CD14-positive monocyte (primary cell): Measurements from ENCODE around the gene TMEM200B. TPM values are rescaled to one million over a fixed set of nuclear protein-coding genes. Genes with fewer than 3 reads are reported as not detected.

Experiments
- DNase-seq, 3 donors: peaks; one replicate each; pipeline ENCODE4 v3.0.0-alpha.2; 2011 to 2022
- H2AFZ ChIP-seq: 2 replicates; pipeline ENCODE4 v1.6.0; 2012; ENCODE audit warnings: mild to moderate bottlenecking, low read depth, low read length, inconsistent platforms; ENCODE audit not compliant: insufficient read depth, poor library complexity, severe bottlenecking
- H3K27ac ChIP-seq, 2 donors: 1 replicate in 1 of 2; 2 replicates in 1 of 2; pipeline ENCODE4 v1.5.1; 2012 to 2013; ENCODE audit warnings: low read length in 2 of 2, control low read depth in 1 of 2, inconsistent platforms in 1 of 2, low read depth in 1 of 2, mild to moderate bottlenecking in 1 of 2
- H3K27me3 ChIP-seq, 2 donors: one replicate each; pipeline versions ENCODE4 v1.6.0 to v1.6.1; 2011 to 2013; ENCODE audit warnings: low read length in 2 of 2; ENCODE audit not compliant: control insufficient read depth in 2 of 2, insufficient read depth in 2 of 2
- H3K36me3 ChIP-seq, 2 donors: replicated peaks in 1 of 2; 1 replicate in 1 of 2; 2 replicates in 1 of 2; pipeline versions ENCODE4 v1.5.1 to v1.6.1; 2012 to 2013; ENCODE audit warnings: low read length in 2 of 2, control low read depth in 1 of 2, inconsistent platforms in 1 of 2, mild to moderate bottlenecking in 1 of 2; ENCODE audit not compliant: insufficient read depth in 2 of 2, control insufficient read depth in 1 of 2
- H3K4me1 ChIP-seq, 2 donors: 1 replicate in 1 of 2; 2 replicates in 1 of 2; pipeline versions ENCODE4 v1.5.1 to v1.6.1; 2012 to 2013; ENCODE audit warnings: low read length in 2 of 2, control low read depth in 1 of 2, inconsistent platforms in 1 of 2, mild to moderate bottlenecking in 1 of 2, moderate library complexity in 1 of 2; ENCODE audit not compliant: insufficient read depth in 2 of 2, control insufficient read depth in 1 of 2
- H3K4me2 ChIP-seq: replicated peaks from 2 replicates; pipeline ENCODE3; 2012; ENCODE audit warnings: low read length, moderate library complexity, mild to moderate bottlenecking; ENCODE audit not compliant: poor library complexity, severe bottlenecking; ENCODE audit errors: extremely low read depth
- H3K4me3 ChIP-seq, 3 experiments: fragments of 200-600 bp in 1 of 3; sonication (generic) in 1 of 3; replicated peaks in 1 of 3; 1 replicate in 2 of 3; 2 replicates in 1 of 3; pipeline ENCODE4 v1.5.1; 2011 to 2013; ENCODE audit warnings: low read length in 3 of 3, mild to moderate bottlenecking in 3 of 3, control low read depth in 2 of 3, low read depth in 2 of 3, inconsistent platforms in 1 of 3, moderate library complexity in 1 of 3
- H3K79me2 ChIP-seq: 2 replicates; pipeline ENCODE4 v1.6.0; 2012; ENCODE audit warnings: mild to moderate bottlenecking, control low read depth, inconsistent platforms, low read length, moderate library complexity; ENCODE audit not compliant: insufficient read depth
- H3K9ac ChIP-seq: 2 replicates; pipeline ENCODE4 v1.6.0; 2017; ENCODE audit warnings: low read length, mild to moderate bottlenecking; ENCODE audit not compliant: insufficient read depth, poor library complexity, severe bottlenecking
- H3K9me3 ChIP-seq, 2 donors: replicated peaks in 1 of 2; 1 replicate in 1 of 2; 2 replicates in 1 of 2; pipeline versions ENCODE4 v1.5.1 to v1.6.1; 2012 to 2013; ENCODE audit warnings: low read length in 2 of 2, control low read depth in 1 of 2; ENCODE audit not compliant: control insufficient read depth in 1 of 2, insufficient read depth in 1 of 2
- H4K20me1 ChIP-seq: 2 replicates; pipeline ENCODE4 v1.6.0; 2012; ENCODE audit warnings: mild to moderate bottlenecking, low read length, control low read depth, moderate library complexity; ENCODE audit not compliant: insufficient read depth
- H3K27ac Mint-ChIP-seq, 7 donors: one replicate each; pipeline ENCODE4 v1.8.0; 2020; ENCODE audit warnings: mild to moderate bottlenecking in 7 of 7, mixed read lengths in 7 of 7, moderate library complexity in 6 of 7, inconsistent platforms in 2 of 7
- H3K27me3 Mint-ChIP-seq, 3 donors: one replicate each; pipeline ENCODE4 v1.8.0; 2021 to 2022; ENCODE audit warnings: low read depth in 3 of 3, mild to moderate bottlenecking in 3 of 3, mixed read lengths in 3 of 3, moderate library complexity in 3 of 3, inconsistent platforms in 1 of 3
- H3K36me3 Mint-ChIP-seq, 2 donors: one replicate each; pipeline ENCODE4 v1.8.0; 2020; ENCODE audit warnings: mixed read lengths in 2 of 2, inconsistent platforms in 1 of 2, mild to moderate bottlenecking in 1 of 2
- H3K4me1 Mint-ChIP-seq: one replicate; pipeline ENCODE4 v1.8.0; 2020; ENCODE audit warnings: mild to moderate bottlenecking, mixed read lengths
- H3K4me3 Mint-ChIP-seq, 2 donors: one replicate each; pipeline ENCODE4 v1.8.0; 2020; ENCODE audit warnings: mild to moderate bottlenecking in 2 of 2, mixed read lengths in 2 of 2, moderate library complexity in 1 of 2
- H3K9me3 Mint-ChIP-seq, 7 donors: one replicate each; pipeline ENCODE4 v1.8.0; 2020 to 2022; ENCODE audit warnings: mixed read lengths in 7 of 7, mild to moderate bottlenecking in 6 of 7, moderate library complexity in 6 of 7, inconsistent platforms in 2 of 7
- CTCF ChIP-seq: fragments of 200-600 bp; IDR thresholded peaks from one replicate; pipeline ENCODE4 v1.8.0; 2022; ENCODE audit warnings: antibody characterized with exemption, mild to moderate bottlenecking
- WGBS: methylation state at CpG from one replicate; pipeline ENCODE4 v1.1.5; 2013; ENCODE audit warnings: missing lambda C conversion rate; ENCODE audit not compliant: insufficient coverage; 5-methylcytosine and 5-hydroxymethylcytosine counted together
- intact Hi-C, 2 donors: fragments of 100-400 bp; cut with micrococcal nuclease; formaldehyde crosslinking; loops; one replicate each; pipeline versions ENCODE4 v1.15.0 to v1.15.1; 2023
- polyA plus RNA-seq, 3 donors: library from polyadenylated mRNA; depleted of rRNA in 1 of 3; unstranded in 2 of 3; stranded (reverse) in 1 of 3; fragments of 300-500 nt in 2 of 3; fragments of >200 nt in 1 of 3; fragmentation: Illumina TruSeq in 2 of 3; gene quantifications; 1 replicate in 2 of 3; 2 replicates in 1 of 3; pipeline ENCODE4 v1.2.3, GENCODE V29; 2012 to 2021

Gene TMEM200B
- polyA plus RNA-seq, 3 donors: not detected

GRCh38 chr1:29123053-29123886 is 433 bp downstream of the TMEM200B start:
- Histone ChIP-seq H3K9ac (peak overlapping the region; percentile 15), H3K9me3 (peaks cover 0 to 12% of the 10 kb centered on the region in 2 donors), H2AFZ (peak overlapping the region; percentile 21), H4K20me1 (peaks cover 6% of the 10 kb centered on the region), H3K79me2 (no peaks in the 10 kb centered on the region), H3K27ac (no peak overlapping the region), H3K4me2 (peak overlapping the region; percentile 46), H3K36me3 (peaks cover 6 to 9% of the 10 kb centered on the region in 2 donors), H3K4me1 (peaks cover 20 to 35% of the 10 kb centered on the region in 2 donors), H3K4me3 (peak overlapping the region in 1 of 3 experiments; percentile 38), H3K27me3 (peaks cover 32 to 62% of the 10 kb centered on the region in 2 donors)
- 2% methylated on average over 68 of the region's 70 CpGs for WGBS
- no peak for DNase-seq
- no peak for TF ChIP-seq CTCF
- intact Hi-C loops: no loop called here
- peaks cover 0 to 15% (median 3%) of the 10 kb centered on the region in 7 donors for H3K9me3 Mint-ChIP-seq
- peaks cover 21 to 24% of the 10 kb centered on the region in 2 donors for H3K36me3 Mint-ChIP-seq
- no peak overlapping the region for H3K27ac Mint-ChIP-seq
- H3K4me1 Mint-ChIP-seq: peaks cover 10% of the 10 kb centered on the region
- peak overlapping the region; percentile 39 to 80 for H3K4me3 Mint-ChIP-seq
- peaks cover 59 to 82% (median 66%) of the 10 kb centered on the region in 3 donors for H3K27me3 Mint-ChIP-seq

GRCh38 chr1:29122682-29123052 is 1.0 kb downstream of the TMEM200B start:
- Histone ChIP-seq H3K4me2 (peak overlapping the region; percentile 46), H2AFZ (peak overlapping the region; percentile 21), H3K27me3 (peaks cover 32 to 58% of the 10 kb centered on the region in 2 donors), H3K4me3 (peak overlapping the region in 1 of 3 experiments; percentile 38), H3K36me3 (peaks cover 10 to 15% of the 10 kb centered on the region in 2 donors), H3K9ac (no peak overlapping the region), H4K20me1 (peaks cover 6% of the 10 kb centered on the region), H3K27ac (no peak overlapping the region), H3K9me3 (peaks cover 0 to 12% of the 10 kb centered on the region in 2 donors), H3K79me2 (no peaks in the 10 kb centered on the region), H3K4me1 (peaks cover 20 to 35% of the 10 kb centered on the region in 2 donors)
- WGBS: 3% methylated on average over 34 of the region's 34 CpGs
- intact Hi-C loops: no loop called here
- Mint-ChIP-seq H3K36me3 (peaks cover 26 to 28% of the 10 kb centered on the region in 2 donors), H3K27me3 (peaks cover 53 to 76% (median 62%) of the 10 kb centered on the region in 3 donors), H3K4me3 (peak overlapping the region in 1 of 2 donors; percentile 80), H3K27ac (no peak overlapping the region), H3K9me3 (peaks cover 0 to 15% (median 3%) of the 10 kb centered on the region in 7 donors), H3K4me1 (peaks cover 10% of the 10 kb centered on the region)
- no peak for TF ChIP-seq CTCF
- DNase-seq: no peak
